AG04449 (cell line): ENCODE data around the gene FAM20A.

Experiments used
- CTCF ChIA-PET: fragments of 350-600 bp; formaldehyde crosslinking; extraction: SDS; loops from one replicate; lab custom pipeline; 2021; ENCODE audit warnings: antibody characterized with exemption; lab: Yijun Ruan, JAX
- POLR2A ChIA-PET: fragments of 400-600, 350-600 bp; formaldehyde crosslinking; extraction: SDS; loops from one replicate; lab custom pipeline; 2020; ENCODE audit warnings: antibody characterized with exemption, inconsistent platforms; lab: Yijun Ruan, JAX
- DNase-seq: peaks from one replicate; pipeline ENCODE4 v3.0.0-alpha.2; 2010; ENCODE audit warnings: low read depth, low spot score
- H3K4me3 ChIP-seq: 2 replicates; pipeline ENCODE4 v1.5.1; 2011; ENCODE audit warnings: low read depth, mild to moderate bottlenecking, control low read depth, low read length
- CTCF ChIP-seq: IDR thresholded peaks from one replicate; pipeline ENCODE4 v1.5.1; 2011; ENCODE audit warnings: mild to moderate bottlenecking, moderate library complexity, low read length, control low read depth, inconsistent platforms; ENCODE audit not compliant: insufficient read depth; ENCODE audit errors: missing control alignments

The FAM20A gene

GRCh38 chr17:68512247-68512959 lies 88.8 kb downstream of the FAM20A start, which contains the start of gene PRKAR1A:
TSS of gene PRKAR1A (plus strand) at chr17:68512430. CDS start at chr17:68515400, 2,970 bp downstream.
- peak; percentile 59 for DNase-seq
- ChIA-PET POLR2A (interaction anchor here (1.0 kb wide), 2 partner anchors 55 to 194 kb away, joined by 4 read pairs; partner anchors contain the start of gene WIPI1), CTCF (interaction anchor here (0.6 to 1.6 kb wide), 2 partner anchors 21 to 237 kb away, joined by 3 to 4 read pairs; no protein-coding TSS in a partner anchor)
- no peak for TF ChIP-seq CTCF
- H3K4me3 ChIP-seq, result peak within 1 kb of the TSS; percentile 87

- no peak for TF ChIP-seq CTCF
- CTCF ChIA-PET, result interaction anchor here (0.6 to 1.6 kb wide), 2 partner anchors 22 to 238 kb away, joined by 3 to 4 read pairs; no protein-coding TSS in a partner anchor
- no peak for DNase-seq
- POLR2A ChIA-PET, result interaction anchor here (1.0 kb wide), 2 partner anchors 54 to 195 kb away, joined by 4 read pairs; partner anchors contain the start of gene WIPI1
- H3K4me3 ChIP-seq, result peak overlapping the region; percentile 87
Observed at GRCh38 chr17:68511671-68512246, 89.4 kb downstream of the FAM20A start.

- no peak for DNase-seq
- POLR2A ChIA-PET, result no interaction called here
- peak; percentile 4 for TF ChIP-seq CTCF
- CTCF ChIA-PET, result interaction anchor here (0.9 to 1.0 kb wide), 2 partner anchors 9 to 14 kb away, joined by 3 read pairs; no protein-coding TSS in a partner anchor
- peak overlapping the region; percentile 87 for H3K4me3 ChIP-seq
Observed at GRCh38 chr17:68511254-68511670, 89.9 kb downstream of the FAM20A start.

GRCh38 chr17:68509141-68510057 lies 91.8 kb downstream of the FAM20A start:
- no peak for TF ChIP-seq CTCF
- DNase-seq, result no peak
- ChIA-PET CTCF (interaction anchor here (0.7 kb wide), 1 partner anchor 44 kb away, joined by 3 read pairs; no protein-coding TSS in a partner anchor), POLR2A (no interaction called here)
- no peak overlapping the region for H3K4me3 ChIP-seq

- ChIA-PET CTCF (no interaction called here), POLR2A (no interaction called here)
- H3K4me3 ChIP-seq, result no peak overlapping the region
- DNase-seq, result no peak
- TF ChIP-seq CTCF, result no peak
Observed at GRCh38 chr17:68507576-68507975, 93.6 kb downstream of the FAM20A start.
